NCI-H748 treated with DMSO at 0.1 percent for 48 hours (cell line): ENCODE results near the gene MEOX2.

Source experiments
- DNase-seq: peaks from one replicate; lab custom pipeline; 2025; lab: John Stamatoyannopoulos, UW

The MEOX2 gene

DNA sequence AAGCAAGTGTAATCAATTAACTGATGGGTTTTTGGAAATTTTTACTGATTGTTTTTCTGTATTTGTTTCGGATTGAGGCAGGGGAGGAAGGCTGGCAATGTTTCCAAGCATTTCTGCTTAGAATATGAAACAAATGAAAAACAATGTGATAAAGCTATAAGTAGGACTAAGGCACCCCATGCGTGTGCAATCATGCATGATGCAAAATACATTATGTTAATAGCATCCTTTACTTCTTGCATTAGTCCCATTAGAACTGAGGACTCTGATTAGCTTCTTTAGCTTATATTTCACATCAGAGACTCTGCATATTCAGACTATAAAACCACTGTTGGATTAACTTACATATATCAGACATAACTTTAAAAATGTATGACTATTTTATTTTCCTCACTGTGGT lies 76.0 kb downstream of the MEOX2 start:
- DNase-seq, result no peak

DNA sequence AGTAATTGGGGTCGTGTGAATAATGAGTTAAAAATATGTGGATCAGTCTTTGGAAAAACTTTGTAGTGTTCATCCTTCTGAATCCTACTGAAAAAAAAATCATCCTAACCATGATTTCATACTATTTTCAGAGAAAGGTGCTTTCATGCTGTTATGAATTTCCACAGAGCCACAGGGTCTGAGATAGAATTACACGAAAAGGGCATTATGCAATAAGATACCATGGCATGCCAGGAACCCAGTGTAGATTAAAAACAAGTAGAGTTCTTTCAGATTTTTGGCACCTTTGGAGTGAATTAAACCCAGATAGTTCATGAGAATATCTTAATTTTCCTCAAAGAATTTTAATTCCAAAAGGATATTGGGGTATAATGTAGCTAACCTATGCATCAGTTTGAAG lies 77.2 kb downstream of the MEOX2 start:
- DNase-seq, result no peak

DNA sequence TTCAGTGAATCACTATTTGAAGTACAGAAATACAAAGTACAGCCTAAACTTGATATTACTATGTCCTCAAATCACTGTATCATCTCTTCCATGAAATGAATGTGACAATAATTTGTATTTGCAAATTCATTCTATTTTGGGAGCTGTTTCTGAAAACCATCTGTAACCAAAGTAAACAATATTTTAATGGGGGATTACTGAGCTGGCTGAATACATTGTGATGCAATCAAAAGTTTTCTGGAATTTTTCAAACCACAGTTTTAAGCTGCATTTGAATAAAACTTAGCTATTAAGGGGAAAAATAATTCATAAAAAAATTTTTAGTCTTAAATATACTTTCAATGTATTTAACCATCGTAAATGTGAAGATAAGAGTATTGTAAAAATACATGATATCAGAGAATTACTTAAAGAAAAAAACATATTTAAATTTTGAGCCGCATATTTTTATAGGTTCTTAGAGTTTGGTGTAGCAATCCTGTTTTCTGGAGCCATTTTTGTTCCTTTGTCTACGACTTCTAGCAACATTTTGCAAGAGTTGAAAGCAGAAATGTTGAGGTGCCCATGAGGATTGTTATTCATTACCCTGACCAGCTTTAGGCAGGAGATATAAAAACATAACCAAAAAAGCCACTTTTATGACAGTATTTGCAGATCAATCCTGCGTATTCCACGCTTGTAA lies 78.8 kb downstream of the MEOX2 start:
- no peak for DNase-seq

DNA sequence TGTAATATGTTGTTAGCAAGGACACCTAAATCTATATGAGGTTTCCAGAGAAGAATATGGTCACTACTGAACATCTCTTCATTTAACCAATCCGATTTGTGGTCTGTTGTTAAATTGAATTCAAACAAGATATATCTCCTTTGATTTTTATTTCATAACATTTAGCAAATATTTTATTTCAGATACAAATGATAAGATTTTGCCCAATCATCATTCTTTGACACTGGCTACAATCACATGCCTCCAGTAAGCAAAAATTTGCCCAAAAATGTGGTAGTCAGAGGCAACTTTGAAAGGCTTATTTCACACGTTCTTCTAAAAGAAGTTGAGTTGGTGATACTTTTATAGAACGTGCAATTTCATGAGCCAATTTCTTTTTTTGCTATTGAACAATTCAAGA lies 79.9 kb downstream of the MEOX2 start:
- DNase-seq, result no peak

DNA sequence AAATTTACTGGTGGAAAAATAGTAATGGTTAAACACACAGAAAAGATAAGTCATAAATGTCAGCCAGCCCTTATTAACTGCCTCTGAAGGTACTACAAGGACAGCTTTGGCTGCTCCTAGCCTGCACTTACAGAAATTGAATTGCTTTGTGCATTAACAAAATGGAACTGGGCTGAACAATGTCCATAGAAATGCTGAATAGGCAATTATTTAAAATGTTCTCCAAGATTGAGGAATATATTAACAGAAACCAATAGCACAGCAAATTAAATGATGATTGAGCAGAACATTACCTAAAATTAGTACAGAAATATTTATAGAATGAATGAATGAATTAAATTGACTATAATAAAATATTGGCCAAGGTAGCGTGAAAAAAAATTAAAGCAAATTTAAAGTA lies 82.3 kb downstream of the MEOX2 start:
- DNase-seq, result no peak

DNA sequence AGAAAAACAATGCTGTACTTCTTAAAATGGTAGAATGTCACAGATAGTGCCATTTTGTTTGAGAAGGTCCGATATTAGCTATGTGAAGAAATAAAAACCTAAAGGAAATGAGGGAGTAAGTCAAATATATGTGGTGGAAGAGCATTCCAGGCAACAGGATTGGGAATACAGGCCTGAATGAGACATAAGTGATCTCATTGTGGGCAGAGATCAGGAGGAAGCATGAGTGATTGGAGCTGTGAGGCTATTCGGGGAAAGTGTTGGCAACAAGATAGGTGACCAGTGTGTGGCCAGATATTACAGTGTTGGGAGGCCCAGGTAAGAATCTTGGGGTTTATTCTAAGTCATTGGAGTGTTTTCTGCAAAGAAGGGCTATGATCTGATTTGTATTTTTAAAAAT lies 83.4 kb downstream of the MEOX2 start:
- no peak for DNase-seq

DNA sequence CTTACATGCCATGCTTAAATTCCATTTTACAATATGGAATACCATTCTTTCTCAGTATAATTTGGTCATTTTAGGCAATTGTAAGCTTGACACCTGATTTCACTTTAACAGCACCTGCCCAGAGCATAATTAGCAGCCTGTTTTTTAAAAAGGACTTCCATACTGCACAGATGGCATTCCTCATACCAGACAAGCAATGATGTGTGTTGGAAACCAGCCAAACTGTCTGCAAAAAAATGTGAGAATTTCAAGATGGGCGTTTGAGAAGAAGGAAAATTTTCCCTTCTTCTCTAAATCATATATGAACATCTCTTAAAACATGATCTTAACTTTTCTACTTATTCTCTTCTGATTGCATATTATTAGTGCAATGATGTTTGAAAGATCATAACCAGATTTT lies 84.2 kb downstream of the MEOX2 start:
- no peak for DNase-seq

DNA sequence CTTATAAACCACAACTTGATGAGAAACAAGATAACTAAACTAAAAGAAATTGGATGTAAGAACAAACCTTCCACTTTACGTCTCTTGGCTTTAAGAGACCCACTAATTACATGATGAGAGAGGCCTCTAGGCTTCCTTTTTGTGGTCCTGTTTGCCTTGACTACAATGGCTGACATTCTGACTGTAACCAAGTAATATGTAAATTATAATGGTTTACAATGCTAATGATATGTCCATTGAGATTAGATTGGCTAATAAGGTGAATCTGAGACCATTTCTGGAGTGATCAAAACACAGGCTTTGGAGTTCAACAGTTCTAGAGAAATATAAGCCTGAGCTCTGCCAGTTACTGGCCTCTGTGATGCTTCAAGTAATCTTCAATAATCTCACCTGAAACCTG lies 85.3 kb downstream of the MEOX2 start:
- no peak for DNase-seq

DNA sequence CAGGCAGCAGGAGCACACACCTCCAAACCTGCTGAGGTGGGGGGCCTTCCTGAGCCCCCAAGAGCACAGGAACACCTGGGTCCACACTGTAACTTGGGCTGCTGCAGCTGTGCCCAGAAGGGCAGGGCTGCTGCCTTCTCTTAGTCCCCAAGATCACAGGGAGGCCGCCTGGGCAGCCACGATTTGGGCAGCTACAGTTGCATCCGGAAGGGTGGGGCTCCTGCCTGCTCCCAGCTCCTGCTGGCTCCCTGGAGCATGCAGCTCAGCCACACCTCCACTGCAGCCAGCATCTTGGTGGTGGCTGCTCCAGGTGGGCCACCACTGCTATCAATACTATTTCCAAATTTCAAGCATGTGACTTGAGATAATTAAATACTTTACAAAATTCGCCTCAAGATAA lies 86.2 kb downstream of the MEOX2 start:
- DNase-seq, result no peak

DNA sequence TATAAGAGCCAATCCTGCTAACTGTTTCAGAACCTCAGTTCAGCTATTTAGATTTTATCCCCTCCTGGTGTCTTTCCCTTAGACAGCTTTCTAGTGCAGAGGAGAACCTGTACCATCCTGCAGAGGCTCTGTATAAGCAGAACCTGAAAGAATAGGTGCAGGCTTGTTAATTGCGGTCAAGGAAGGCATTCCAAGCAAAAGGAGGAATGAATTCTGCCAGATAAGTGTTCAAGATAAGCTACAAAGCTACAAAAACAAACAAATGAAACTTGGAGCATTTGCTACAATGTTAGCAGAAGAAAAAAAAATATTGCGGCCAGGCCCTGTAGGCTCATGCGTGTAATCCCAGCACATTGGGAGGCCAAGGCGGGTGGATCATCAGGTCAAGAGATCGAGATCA lies 92.0 kb downstream of the MEOX2 start:
- DNase-seq, result no peak

DNA sequence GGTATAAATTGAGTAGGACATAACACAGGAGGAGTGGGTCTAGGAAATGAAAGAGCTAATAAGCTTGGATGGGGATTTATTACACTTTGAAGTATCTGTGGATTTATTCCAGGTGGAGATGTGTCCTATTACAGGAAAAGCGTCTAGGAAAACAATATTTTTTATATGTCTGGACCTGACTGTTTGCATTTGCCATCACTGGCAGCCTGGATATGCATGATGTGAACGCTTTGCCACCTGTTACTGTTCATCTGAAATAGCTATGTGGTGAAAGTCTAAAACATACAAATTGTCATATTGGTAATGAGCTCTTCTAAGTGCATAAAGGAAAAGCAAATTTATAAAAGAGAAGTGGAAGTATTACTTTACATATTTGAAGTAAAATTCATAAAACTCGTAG lies 93.1 kb downstream of the MEOX2 start:
- DNase-seq, result no peak

DNA sequence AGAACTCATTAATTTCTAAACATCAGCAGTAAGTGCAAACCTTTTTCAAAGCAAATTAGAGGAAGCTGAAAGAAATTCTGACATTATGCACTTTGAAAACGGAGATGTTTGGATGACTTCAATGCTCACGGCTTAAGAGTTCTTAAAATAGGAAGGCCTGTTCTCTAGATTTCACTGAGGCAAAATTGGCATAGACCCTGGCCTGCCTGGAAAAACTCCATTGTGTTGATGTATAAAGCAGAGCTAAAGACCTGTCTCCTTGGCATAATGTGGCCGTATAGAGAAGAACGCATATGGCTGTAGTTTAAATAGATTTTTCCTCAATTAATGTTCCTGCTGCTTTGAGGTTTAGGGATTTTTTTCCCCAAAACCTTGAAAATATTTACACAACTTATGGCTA lies 100.2 kb downstream of the MEOX2 start:
- DNase-seq, result no peak

DNA sequence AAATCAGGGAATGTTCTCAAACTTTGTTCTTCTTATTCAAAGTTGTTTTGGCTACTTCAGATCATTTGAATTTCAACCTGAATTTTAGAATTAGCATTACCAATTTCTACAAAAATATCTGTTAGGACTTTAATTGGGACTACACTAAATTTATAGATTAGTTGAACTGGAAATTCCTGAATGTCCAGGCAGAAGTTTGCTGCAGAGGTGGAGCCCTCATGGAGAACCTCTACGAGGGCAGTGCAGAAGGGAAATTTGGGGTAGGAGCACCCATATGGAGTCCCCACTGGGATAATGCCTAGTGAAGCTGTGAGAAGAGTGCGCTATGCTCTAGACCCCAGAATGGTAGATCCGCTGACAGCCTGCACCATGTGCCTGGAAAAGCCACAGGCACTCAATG lies 101.9 kb downstream of the MEOX2 start:
- DNase-seq, result no peak

DNA sequence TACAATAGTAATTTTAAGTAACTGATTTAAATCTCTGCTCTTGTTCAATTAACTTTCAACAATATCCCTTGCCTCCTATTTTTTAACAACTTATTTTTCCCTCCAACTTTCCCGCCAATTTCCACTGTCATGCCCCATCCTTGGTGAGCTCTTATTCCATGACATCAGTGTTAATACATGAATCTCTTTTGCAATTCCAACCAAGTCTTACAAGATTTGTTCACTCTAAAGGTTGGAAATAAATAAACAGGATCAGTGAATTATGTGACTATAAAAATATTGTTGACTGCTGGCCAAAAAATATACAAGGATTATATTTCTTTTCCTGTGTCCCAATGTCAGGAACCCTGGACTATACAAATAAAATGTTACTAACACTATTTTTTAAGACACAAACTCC lies 103.7 kb downstream of the MEOX2 start:
- DNase-seq, result no peak

DNA sequence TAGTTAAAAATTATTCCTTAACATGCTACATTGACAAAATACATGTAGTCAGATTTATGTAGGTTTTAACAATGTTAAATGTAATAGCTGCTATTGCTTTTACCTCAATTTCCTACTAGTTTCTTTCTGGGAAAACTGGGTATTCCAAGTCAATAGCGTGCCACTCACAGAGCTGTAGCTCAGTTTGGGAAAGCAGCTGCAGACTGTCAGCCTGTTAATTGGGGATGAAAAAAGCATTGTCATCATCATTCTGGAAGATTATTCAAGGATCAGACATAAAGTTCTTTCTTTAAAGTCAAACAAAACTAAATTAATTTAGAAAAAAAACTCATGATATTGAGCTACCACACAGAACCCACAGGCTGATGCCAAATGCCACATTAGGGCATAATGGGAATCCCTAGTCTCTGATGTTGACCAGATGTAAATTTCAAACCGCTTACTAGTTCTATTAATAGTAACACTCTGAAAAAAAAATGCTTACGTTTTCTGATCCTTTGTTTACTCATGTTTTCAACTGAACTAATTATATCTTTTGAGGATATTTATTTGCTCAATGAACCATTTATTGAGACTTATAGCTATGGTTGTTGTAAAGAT lies 105.0 kb downstream of the MEOX2 start:
- DNase-seq, result peak; percentile 24

DNA sequence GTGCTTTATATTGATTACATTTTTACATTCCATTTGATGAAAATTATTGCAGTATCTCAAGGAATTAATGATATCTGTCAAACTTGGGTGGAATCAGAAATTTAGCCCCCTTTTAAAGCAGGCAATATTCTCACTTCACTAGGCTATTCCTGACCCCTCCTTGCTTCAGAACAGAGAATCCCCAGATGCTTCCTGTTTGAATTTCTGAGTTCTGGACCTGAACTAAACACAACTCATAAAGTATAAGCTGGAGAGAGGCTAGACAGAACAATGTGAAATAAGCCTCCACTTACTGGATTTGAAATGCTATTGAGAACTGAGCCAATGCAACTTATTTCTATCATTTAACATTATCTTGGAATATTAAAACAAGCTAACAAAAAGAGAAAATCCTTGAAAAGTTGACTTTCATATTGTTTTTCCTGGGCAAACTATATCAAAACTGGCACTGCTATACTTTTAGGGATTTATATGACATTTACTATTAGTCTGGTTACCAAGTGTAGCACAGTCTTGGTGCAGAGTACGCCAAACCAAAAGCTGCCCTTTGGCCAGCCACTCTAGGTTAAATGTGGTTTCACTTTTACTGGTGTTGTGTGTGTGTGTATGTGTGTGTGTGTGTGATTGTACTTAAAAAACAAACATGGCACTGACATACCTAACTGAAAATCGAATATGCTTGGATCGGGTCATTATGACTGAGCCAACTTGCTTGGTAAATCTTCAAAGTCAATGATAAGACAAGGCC lies 105.7 kb downstream of the MEOX2 start:
- no peak for DNase-seq

DNA sequence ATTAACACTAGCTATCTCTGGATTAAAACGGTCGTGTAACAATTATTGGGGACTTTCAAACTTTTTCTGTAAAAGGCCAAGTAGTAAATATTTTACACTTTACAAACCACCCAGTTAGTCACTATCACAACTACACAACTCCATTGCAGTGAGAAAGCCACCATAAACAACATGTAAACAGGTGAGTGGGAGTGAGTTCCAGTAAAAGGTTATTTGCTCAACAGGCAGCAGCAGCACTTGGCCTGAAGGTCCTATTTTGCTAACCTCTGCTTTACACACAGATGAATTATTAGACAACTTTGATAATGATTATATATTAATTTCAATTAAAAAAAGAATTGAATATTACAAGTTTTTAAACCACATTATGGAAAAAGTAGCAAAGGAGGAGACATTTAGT lies 108.9 kb downstream of the MEOX2 start:
- DNase-seq, result peak; percentile 40

DNA sequence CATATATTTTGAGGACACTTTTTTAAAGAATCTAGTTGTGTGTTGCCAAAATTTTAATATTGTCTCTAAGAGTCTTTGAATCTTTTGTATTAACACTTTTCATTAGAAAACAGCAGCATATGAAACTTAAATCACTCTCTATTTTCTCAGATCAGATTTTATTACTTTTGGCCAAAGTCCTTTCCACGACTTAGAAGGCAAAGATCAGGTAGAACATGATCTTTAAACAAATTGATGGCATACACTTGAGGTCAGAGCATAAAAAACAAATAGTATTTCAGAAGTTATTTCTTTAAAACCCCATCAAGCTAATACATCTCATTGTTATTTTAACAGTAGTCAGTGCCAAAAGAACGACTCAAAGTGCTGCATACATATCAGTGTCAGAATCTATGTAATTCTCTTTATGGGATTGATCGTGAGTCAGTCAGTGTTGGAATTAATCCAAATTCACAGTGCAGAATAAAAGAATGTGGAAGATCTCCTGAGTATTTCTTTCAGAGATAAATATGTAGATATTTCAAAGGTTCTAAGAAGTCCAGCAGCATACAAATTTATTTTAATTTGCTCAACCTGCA lies 115.1 kb downstream of the MEOX2 start:
- no peak for DNase-seq

DNA sequence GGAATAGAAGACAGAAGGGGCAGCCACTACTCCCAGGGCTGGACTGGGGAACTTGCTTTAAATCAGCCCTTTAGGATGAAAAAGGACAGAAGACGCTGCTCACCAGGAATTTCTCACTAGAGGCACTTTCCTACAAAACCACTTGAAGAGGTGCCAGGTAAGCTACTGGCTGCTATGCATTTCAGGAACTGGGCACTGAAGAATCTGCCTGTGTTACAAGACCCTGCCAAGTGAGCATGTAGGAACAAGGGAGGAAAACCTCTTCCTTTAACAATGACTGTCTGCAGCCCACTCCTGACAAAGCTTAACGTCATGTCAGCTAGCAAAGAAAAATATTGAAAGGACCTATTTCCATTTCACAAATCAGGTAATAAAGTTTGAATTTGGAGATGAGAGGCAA lies 118.8 kb downstream of the MEOX2 start:
- DNase-seq, result no peak

DNA sequence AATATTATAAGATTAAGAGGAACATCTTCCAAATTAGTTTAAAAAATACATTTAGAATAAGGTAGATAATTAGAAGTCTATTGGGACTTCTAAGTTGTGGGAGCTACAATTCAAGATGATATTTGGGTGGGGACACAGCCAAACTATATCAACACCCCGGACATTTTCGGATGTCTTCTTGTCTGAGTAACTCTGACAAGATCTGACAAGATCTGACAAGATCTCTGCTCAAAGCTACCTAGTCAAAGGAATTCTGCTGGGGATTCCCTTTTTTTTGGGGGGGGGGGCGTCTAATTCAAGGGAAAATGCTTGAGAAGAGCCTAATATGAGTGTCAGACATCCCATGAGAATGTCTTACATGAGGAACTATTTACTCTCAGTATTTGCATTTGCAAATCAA lies 119.4 kb downstream of the MEOX2 start:
- DNase-seq, result no peak

DNA sequence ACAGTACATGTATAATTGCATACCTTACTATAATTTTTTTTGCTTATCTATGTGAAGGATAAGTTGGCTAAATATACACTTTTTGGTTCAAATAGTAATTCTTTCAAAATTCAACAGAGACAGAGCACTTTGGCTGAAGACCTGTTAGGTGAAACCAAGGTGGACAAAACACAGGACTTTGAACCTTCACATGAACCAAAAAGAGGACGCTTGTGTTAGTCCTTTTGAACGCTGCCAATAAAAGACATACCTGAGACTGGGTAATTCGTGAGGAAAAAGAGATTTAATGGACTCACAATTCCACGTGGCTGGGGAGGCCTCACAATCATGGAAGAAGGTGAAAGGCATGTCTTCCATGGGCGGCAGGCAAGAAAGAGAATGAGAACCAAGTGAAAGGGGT lies 120.0 kb downstream of the MEOX2 start:
- DNase-seq, result no peak

DNA sequence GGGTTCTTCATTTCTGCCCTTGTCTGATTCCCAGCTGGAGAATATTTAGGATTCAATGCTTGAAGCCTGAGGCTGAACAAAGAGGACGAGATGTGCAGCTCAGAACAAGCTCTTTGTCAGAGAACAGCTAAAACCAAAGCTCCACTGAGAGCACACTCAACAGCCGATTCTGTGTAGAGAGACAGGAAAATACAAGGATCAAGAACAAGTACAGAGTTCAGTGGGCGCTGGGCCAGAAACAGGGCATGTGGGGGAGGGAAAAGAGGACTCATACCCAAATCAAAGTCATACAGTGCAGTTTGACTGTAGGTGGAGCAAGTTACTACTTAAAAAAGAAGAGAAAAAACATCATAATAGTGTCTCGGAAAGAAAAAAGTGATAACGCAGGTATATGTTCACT lies 124.6 kb downstream of the MEOX2 start, which contains the start of gene AGMO:
Gene AGMO, minus strand, starts transcription at position 181 of the 400 bp plus-strand sequence.
- DNase-seq, result peak; percentile 33
